Measurements from ENCODE around the gene GFOD1.

DNA sequence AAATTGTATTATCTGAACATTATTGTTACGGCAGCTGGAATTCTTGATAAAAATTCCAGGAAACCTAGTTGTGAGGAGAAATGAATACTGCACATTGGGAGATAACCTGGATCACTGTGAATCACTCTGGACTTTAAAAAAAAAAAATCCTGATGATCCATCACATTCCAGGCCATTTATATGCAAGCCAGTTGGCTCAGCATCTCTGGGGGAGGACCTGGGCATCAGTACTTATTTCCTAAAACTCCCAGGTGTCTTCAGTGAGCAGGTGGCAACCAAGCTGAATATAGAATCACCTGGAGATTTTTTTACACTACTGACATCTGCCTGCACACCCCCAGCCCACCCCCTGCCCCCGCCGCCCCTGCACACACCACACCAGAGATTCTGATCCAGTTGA, 47.9 kb upstream of the GFOD1 start:
- TF ChIP-seq, protein P1, sequence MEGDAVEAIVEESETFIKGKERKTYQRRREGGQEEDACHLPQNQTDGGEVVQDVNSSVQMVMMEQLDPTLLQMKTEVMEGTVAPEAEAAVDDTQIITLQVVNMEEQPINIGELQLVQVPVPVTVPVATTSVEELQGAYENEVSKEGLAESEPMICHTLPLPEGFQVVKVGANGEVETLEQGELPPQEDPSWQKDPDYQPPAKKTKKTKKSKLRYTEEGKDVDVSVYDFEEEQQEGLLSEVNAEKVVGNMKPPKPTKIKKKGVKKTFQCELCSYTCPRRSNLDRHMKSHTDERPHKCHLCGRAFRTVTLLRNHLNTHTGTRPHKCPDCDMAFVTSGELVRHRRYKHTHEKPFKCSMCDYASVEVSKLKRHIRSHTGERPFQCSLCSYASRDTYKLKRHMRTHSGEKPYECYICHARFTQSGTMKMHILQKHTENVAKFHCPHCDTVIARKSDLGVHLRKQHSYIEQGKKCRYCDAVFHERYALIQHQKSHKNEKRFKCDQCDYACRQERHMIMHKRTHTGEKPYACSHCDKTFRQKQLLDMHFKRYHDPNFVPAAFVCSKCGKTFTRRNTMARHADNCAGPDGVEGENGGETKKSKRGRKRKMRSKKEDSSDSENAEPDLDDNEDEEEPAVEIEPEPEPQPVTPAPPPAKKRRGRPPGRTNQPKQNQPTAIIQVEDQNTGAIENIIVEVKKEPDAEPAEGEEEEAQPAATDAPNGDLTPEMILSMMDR (IDR thresholded peaks at IDR 0.05), result no peak
- no peak for TF ChIP-seq POLR2A (IDR thresholded peaks at IDR 0.05)
